Osteoblast (primary cell): ENCODE results near the gene HCLS1. TPM values are rescaled to one million over a fixed set of nuclear protein-coding genes. Genes with fewer than 3 reads are reported as not detected.

ENCODE experiments used
- DNase-seq: peaks from one replicate; pipeline ENCODE4 v3.0.0; 2011; ENCODE audit warnings: low spot score, mixed read lengths; ENCODE audit not compliant: insufficient read length; ENCODE audit errors: missing footprints
- H2AFZ ChIP-seq: 2 replicates; pipeline ENCODE4 v1.6.0; 2011; ENCODE audit warnings: mild to moderate bottlenecking, low read length
- H3K27ac ChIP-seq: 2 replicates; pipeline ENCODE4 v1.5.1; 2011; ENCODE audit warnings: mild to moderate bottlenecking, low read depth, low read length, moderate library complexity
- H3K27me3 ChIP-seq: 2 replicates; pipeline ENCODE4 v1.6.0; 2012; ENCODE audit warnings: mild to moderate bottlenecking, control low read depth, inconsistent platforms, low read length, moderate library complexity; ENCODE audit not compliant: insufficient read depth
- H3K36me3 ChIP-seq: 2 replicates; pipeline ENCODE4 v1.5.1; 2011; ENCODE audit warnings: mild to moderate bottlenecking, low read length, control low read depth, moderate library complexity; ENCODE audit not compliant: insufficient read depth
- H3K4me1 ChIP-seq: 2 replicates; pipeline ENCODE4 v1.5.1; 2011; ENCODE audit warnings: mild to moderate bottlenecking, low read length, control low read depth, moderate library complexity; ENCODE audit not compliant: insufficient read depth
- H3K4me2 ChIP-seq: 2 replicates; pipeline ENCODE4 v1.6.0; 2011; ENCODE audit warnings: mild to moderate bottlenecking, low read length; ENCODE audit not compliant: insufficient read depth
- H3K4me3 ChIP-seq: fragments of 200-600 bp; sonication (generic); 3 replicates; pipeline ENCODE4 v1.5.1; 2012; ENCODE audit warnings: mild to moderate bottlenecking, low read length, inconsistent platforms; ENCODE audit not compliant: insufficient read depth
- H3K79me2 ChIP-seq: 2 replicates; pipeline ENCODE4 v1.6.0; 2012; ENCODE audit warnings: mild to moderate bottlenecking, low read length, control low read depth, inconsistent platforms; ENCODE audit not compliant: insufficient read depth
- H3K9me3 ChIP-seq: 2 replicates; pipeline ENCODE4 v1.5.1; 2011; ENCODE audit warnings: low read depth, low read length, control low read depth
- H4K20me1 ChIP-seq: 2 replicates; pipeline ENCODE4 v1.6.0; 2012; ENCODE audit warnings: mild to moderate bottlenecking, low read length, control low read depth; ENCODE audit not compliant: insufficient read depth
- total RNA-seq: library from RNA; depleted of rRNA; stranded (reverse); fragments of >200 nt; gene quantifications from 2 replicates; pipeline ENCODE4 v1.2.3, GENCODE V29; 2012
- TF ChIP-seq, protein P1 (sequence below): IDR thresholded peaks from 2 replicates; pipeline ENCODE4 v1.5.1; 2011; ENCODE audit warnings: mild to moderate bottlenecking, low read depth, low read length, moderate library complexity; ENCODE audit errors: extremely low read depth

The HCLS1 gene
- total RNA-seq, 1 donor: 2.9 TPM

GRCh38 chr3:121677141-121677540 lies 16.4 kb upstream of the HCLS1 start:
- no peaks in the 10 kb centered on the region for H3K27me3 ChIP-seq
- H3K36me3 ChIP-seq: peaks cover 39% of the 10 kb centered on the region
- no peak overlapping the region for H3K4me3 ChIP-seq
- H3K79me2 ChIP-seq: no peaks in the 10 kb centered on the region
- no peak overlapping the region for H3K4me2 ChIP-seq
- TF ChIP-seq, protein P1, sequence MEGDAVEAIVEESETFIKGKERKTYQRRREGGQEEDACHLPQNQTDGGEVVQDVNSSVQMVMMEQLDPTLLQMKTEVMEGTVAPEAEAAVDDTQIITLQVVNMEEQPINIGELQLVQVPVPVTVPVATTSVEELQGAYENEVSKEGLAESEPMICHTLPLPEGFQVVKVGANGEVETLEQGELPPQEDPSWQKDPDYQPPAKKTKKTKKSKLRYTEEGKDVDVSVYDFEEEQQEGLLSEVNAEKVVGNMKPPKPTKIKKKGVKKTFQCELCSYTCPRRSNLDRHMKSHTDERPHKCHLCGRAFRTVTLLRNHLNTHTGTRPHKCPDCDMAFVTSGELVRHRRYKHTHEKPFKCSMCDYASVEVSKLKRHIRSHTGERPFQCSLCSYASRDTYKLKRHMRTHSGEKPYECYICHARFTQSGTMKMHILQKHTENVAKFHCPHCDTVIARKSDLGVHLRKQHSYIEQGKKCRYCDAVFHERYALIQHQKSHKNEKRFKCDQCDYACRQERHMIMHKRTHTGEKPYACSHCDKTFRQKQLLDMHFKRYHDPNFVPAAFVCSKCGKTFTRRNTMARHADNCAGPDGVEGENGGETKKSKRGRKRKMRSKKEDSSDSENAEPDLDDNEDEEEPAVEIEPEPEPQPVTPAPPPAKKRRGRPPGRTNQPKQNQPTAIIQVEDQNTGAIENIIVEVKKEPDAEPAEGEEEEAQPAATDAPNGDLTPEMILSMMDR: no peak
- H3K4me1 ChIP-seq: no peaks in the 10 kb centered on the region
- no peaks in the 10 kb centered on the region for H3K9me3 ChIP-seq
- no peak overlapping the region for H2AFZ ChIP-seq
- no peak for DNase-seq
- no peaks in the 10 kb centered on the region for H4K20me1 ChIP-seq
- no peak overlapping the region for H3K27ac ChIP-seq

DNA sequence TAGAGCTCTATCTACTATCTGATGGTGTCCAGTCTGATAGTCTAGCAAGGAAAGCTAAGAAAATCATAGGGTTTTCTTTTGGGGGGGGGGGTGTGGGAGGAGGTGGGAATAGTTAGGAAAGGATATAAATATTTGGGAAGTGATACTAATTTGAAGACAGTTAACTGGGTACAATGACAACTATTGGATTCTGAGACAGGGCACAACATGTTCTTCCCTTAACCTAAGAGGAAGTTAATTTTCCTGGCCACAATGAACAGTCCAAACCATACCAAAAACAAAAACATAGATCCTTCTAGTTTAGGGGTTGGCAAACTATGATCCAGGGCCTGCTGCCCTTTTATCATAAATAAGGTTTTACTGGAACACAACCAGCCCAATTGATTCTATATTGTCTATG lies 10.0 kb upstream of the HCLS1 start:
- TF ChIP-seq, protein P1: no peak
- H3K27ac ChIP-seq: no peak overlapping the region
- no peaks in the 10 kb centered on the region for H3K79me2 ChIP-seq
- no peaks in the 10 kb centered on the region for H3K9me3 ChIP-seq
- no peak overlapping the region for H2AFZ ChIP-seq
- DNase-seq: no peak
- H4K20me1 ChIP-seq: no peaks in the 10 kb centered on the region
- no peak overlapping the region for H3K4me2 ChIP-seq
- no peaks in the 10 kb centered on the region for H3K27me3 ChIP-seq
- peaks cover 46% of the 10 kb centered on the region for H3K36me3 ChIP-seq
- no peaks in the 10 kb centered on the region for H3K4me1 ChIP-seq
- no peak overlapping the region for H3K4me3 ChIP-seq

DNA sequence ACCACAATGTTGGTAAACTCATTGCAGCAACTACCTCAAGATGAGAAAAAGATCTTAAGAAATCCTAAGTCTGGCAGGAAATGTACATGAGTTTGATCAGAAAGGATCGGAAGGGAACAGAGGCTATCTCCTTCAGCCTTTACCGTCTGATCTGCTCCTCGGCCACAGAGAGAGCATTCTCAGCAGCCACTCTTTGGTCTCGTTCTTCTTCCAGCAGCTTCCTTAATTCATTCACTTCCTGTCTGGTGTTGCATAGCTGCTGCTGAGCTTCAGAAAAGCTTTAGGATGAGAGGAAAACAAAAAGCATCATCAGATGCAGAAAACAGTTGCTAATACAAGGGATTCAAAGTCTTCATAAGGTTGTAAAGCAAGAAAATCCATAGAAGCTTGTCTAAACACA lies 6.6 kb upstream of the HCLS1 start:
- Histone ChIP-seq H2AFZ (no peak overlapping the region), H3K4me1 (no peaks in the 10 kb centered on the region), H3K79me2 (no peaks in the 10 kb centered on the region), H3K9me3 (no peaks in the 10 kb centered on the region), H3K4me3 (no peak overlapping the region), H3K36me3 (peaks cover 69% of the 10 kb centered on the region), H4K20me1 (no peaks in the 10 kb centered on the region), H3K27me3 (no peaks in the 10 kb centered on the region), H3K27ac (no peak overlapping the region), H3K4me2 (no peak overlapping the region)
- TF ChIP-seq, protein P1: no peak
- DNase-seq: no peak

DNA sequence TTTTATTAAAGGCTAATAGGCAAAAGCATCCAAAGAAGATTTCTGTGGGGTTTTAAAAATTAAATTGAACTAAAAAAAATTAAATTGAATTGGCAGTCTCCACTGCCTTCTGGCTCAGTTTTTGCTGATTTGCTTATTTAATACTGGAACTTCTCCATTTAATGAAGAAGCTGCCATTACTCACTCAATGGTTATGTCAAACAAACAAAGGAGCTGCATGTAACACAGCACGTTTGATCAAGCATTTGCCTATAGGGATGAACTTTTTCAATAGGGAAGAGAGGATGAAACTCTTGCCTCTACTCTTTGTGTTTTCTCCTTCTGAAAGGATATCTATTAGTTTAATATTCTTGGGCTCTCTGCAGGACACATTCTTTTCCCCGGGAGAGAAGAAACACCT lies 4.8 kb upstream of the HCLS1 start:
- no peaks in the 10 kb centered on the region for H3K27me3 ChIP-seq
- H3K9me3 ChIP-seq: no peaks in the 10 kb centered on the region
- TF ChIP-seq, protein P1: no peak
- H3K79me2 ChIP-seq: no peaks in the 10 kb centered on the region
- DNase-seq: no peak
- H3K36me3 ChIP-seq: peaks cover 62% of the 10 kb centered on the region
- no peak overlapping the region for H3K27ac ChIP-seq
- H3K4me2 ChIP-seq: no peak overlapping the region
- H3K4me3 ChIP-seq: no peak overlapping the region
- H4K20me1 ChIP-seq: no peaks in the 10 kb centered on the region
- no peak overlapping the region for H2AFZ ChIP-seq
- no peaks in the 10 kb centered on the region for H3K4me1 ChIP-seq
